ENCODE data around the gene MLLT1. TPM values are rescaled to one million over a fixed set of nuclear protein-coding genes. Genes with fewer than 3 reads are reported as not detected.

Gene MLLT1
- total and polyA plus RNA-seq, 3 experiments from 2014 or later = 2.5 to 64.2 (median 63.9) TPM

- peaks cover 11 to 12% (median 11%) of the 10 kb centered on the region in 3 donors for H3K4me1 Mint-ChIP-seq
- CTCF ChIA-PET = interaction anchor here (1.6 kb wide), 1 partner anchor 9 kb away, joined by 4 read pairs; no protein-coding TSS in a partner anchor
- POLR2A ChIA-PET = no interaction called here
Observed at GRCh38 chr19:6164906-6165531, 114.8 kb downstream of the MLLT1 start.

GRCh38 chr19:6161271-6161850 is 118.4 kb downstream of the MLLT1 start:
- Mint-ChIP-seq H3K9me3 (peaks cover 0 to 18% (median 13%) of the 10 kb centered on the region in 5 donors), H3K27ac (peak overlapping the region in 5 of 8 donors; percentile 18 to 79 (median 70)), H3K27me3 (peaks cover 2 to 8% of the 10 kb centered on the region in 2 donors), H3K4me3 (peak overlapping the region in 4 of 7 donors; percentile 15 to 36 (median 30)), H3K4me1 (peaks cover 11 to 12% (median 11%) of the 10 kb centered on the region in 3 donors), H3K36me3 (peaks cover 0 to 4% (median 0%) of the 10 kb centered on the region in 3 donors)
- peak; percentile 28 to 86 (median 62) for DNase-seq
- Histone ChIP-seq H3K36me3 (ENCODE audit: insufficient read depth, low read length) (no peaks in the 10 kb centered on the region), H3K4me3 (ENCODE audit: low read length) (no peak overlapping the region), H3K9me3 (ENCODE audit: low read length) (no peaks in the 10 kb centered on the region), H3K27me3 (ENCODE audit: insufficient read depth, low read length, poor library complexity, severe bottlenecking) (peaks cover 3% of the 10 kb centered on the region), H3K27ac (ENCODE audit: low read depth, low read length) (no peak overlapping the region), H3K4me1 (ENCODE audit: insufficient read depth, low read length) (peaks cover 14% of the 10 kb centered on the region)
- CTCF ChIA-PET = no interaction called here
- POLR2A ChIA-PET = no interaction called here

More at GRCh38 chr19:6164906-6165531, 114.8 kb downstream of the MLLT1 start:
- Histone ChIP-seq H3K27me3 (ENCODE audit: insufficient read depth, low read length, poor library complexity, severe bottlenecking) (peaks cover 3% of the 10 kb centered on the region), H3K4me3 (ENCODE audit: low read length) (no peak overlapping the region), H3K4me1 (ENCODE audit: insufficient read depth, low read length) (peaks cover 14% of the 10 kb centered on the region), H3K36me3 (ENCODE audit: insufficient read depth, low read length) (no peaks in the 10 kb centered on the region), H3K9me3 (ENCODE audit: low read length) (no peaks in the 10 kb centered on the region), H3K27ac (ENCODE audit: low read depth, low read length) (no peak overlapping the region)
- H3K27ac Mint-ChIP-seq = no peak overlapping the region
- H3K27me3 Mint-ChIP-seq = peaks cover 0 to 8% of the 10 kb centered on the region in 2 donors
- H3K9me3 Mint-ChIP-seq = peaks cover 0 to 8% (median 7%) of the 10 kb centered on the region in 5 donors
- H3K4me3 Mint-ChIP-seq = no peak overlapping the region
- no peaks in the 10 kb centered on the region for H3K36me3 Mint-ChIP-seq
- DNase-seq = no peak

Other genes with a start within 250 kb of the MLLT1 start
- gene RFX2, start 169.5 kb downstream of the MLLT1 start, total RNA-seq = 1 to 10 TPM; 4.2 to 4.9 TPM
- 1.5 TPM for gene RFX2, start 169.5 kb downstream of the MLLT1 start, polyA plus RNA-seq
- not detected for gene ACSBG2, start 144.3 kb downstream of the MLLT1 start, total RNA-seq
- not detected for gene ACSBG2, start 144.3 kb downstream of the MLLT1 start, polyA plus RNA-seq
- not detected for gene ACER1, start 53.6 kb upstream of the MLLT1 start, total RNA-seq
- gene ACER1, start 53.6 kb upstream of the MLLT1 start, polyA plus RNA-seq = 2.4 TPM
- gene CLPP, start 81.6 kb upstream of the MLLT1 start, total RNA-seq = 100 to 1,000 TPM; 197 to 201 TPM
- gene CLPP, start 81.6 kb upstream of the MLLT1 start, polyA plus RNA-seq = 175 TPM
- gene ALKBH7, start 92.8 kb upstream of the MLLT1 start, total RNA-seq = 10 to 100 TPM; 25.5 to 34.3 TPM
- gene ALKBH7, start 92.8 kb upstream of the MLLT1 start, polyA plus RNA-seq = 82.2 TPM
- 1 to 10 TPM; 1.6 to 1.8 TPM for gene PSPN, start 96.0 kb upstream of the MLLT1 start, total RNA-seq
- gene PSPN, start 96.0 kb upstream of the MLLT1 start, polyA plus RNA-seq = 0.76 TPM
- 10 to 100 TPM; 63.3 to 66.2 TPM for gene GTF2F1, start 113.2 kb upstream of the MLLT1 start, total RNA-seq
- gene GTF2F1, start 113.2 kb upstream of the MLLT1 start, polyA plus RNA-seq = 25.2 TPM
- 100 to 1,000 TPM; 456 to 459 TPM for gene KHSRP, start 144.8 kb upstream of the MLLT1 start, total RNA-seq
- gene KHSRP, start 144.8 kb upstream of the MLLT1 start, polyA plus RNA-seq = 22.0 TPM
- gene SLC25A41, start 153.8 kb upstream of the MLLT1 start, total RNA-seq = under 1 TPM; 0.28 to 0.33 TPM
- not detected for gene SLC25A41, start 153.8 kb upstream of the MLLT1 start, polyA plus RNA-seq
- gene SLC25A23, start 179.8 kb upstream of the MLLT1 start, total RNA-seq = 10 to 100 TPM; 14.5 to 14.8 TPM
- 19.9 TPM for gene SLC25A23, start 179.8 kb upstream of the MLLT1 start, polyA plus RNA-seq
- gene CRB3, start 184.3 kb upstream of the MLLT1 start, total RNA-seq = 1 to 10 TPM in 1 of 2 experiments, under 1 TPM in 1; 0.88 to 1.8 TPM
- 4.1 TPM for gene CRB3, start 184.3 kb upstream of the MLLT1 start, polyA plus RNA-seq
- 10 to 100 TPM; 51.9 to 55.1 TPM for gene DENND1C, start 201.8 kb upstream of the MLLT1 start, total RNA-seq
- 93.2 TPM for gene DENND1C, start 201.8 kb upstream of the MLLT1 start, polyA plus RNA-seq
- 1 to 10 TPM; 7.1 to 8.9 TPM for gene TUBB4A, start 222.3 kb upstream of the MLLT1 start, total RNA-seq
- gene TUBB4A, start 222.3 kb upstream of the MLLT1 start, polyA plus RNA-seq = 5.9 TPM

Data from CD8-positive, alpha-beta memory T cell (primary cell).